DMS 273 (cell line): Measurements from ENCODE around the gene TMEM53.

Experiments used
- DNase-seq: peaks from one replicate; lab custom pipeline; 2025; ENCODE audit not compliant: unreplicated experiment; lab: John Stamatoyannopoulos, UW

The TMEM53 gene

DNA sequence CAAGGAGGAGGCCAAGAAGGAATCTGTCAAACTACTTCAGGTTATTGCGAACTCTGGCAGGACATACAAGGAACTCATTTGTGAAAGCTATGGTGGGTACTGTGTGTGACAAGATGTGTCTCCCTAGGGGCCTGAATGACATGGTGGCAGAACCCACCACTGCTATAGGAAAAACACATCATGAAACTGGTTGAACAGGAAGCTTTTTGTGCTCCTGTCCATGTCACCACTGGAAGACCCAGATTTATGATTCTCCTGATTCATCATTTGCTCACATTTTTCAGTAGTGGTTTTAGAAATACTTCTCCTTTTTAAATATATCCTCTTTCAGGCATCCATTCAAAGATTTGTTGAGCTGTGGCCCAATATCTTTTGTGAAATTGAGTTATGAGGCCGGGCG, 23.9 kb upstream of the TMEM53 start:
- no peak for DNase-seq

- no peak for DNase-seq
These were observed 22.6 kb upstream of the TMEM53 start for GRCh38 chr1:44696789-44697345.

GRCh38 chr1:44696101-44696500, 21.8 kb upstream of the TMEM53 start:
- no peak for DNase-seq

- no peak for DNase-seq
These were observed 21.4 kb upstream of the TMEM53 start for GRCh38 chr1:44695671-44696070.

DNA sequence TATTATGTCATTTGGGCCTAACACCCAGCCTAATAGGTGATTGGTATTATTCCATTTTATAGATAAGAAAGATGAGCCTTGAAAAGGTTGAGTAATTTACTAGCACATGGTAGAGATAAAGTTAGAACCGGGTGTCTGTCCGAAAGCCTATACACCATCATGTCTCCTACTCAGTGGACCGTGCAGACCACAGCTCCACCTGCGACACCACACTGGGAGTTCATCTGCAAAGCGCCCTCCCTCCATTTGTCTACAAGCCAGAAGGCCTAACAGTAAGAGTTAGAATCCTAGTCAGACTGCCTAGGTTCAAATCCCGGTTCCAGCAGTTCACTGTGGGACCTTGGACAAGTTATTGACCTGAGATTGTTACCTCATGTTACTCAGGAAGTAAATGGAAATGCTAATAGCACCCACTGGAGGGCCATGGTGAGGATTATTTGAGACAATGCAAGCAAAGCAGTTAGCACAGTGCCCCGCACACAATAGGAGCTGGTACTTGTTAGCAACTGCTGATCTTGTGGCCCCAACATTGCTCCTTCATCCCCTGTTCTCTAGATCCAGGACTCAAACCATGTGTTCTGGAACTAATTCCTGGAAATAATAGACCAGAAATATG, 20.7 kb upstream of the TMEM53 start:
- DNase-seq = no peak

GRCh38 chr1:44693900-44694299, 19.6 kb upstream of the TMEM53 start:
- no peak for DNase-seq

GRCh38 chr1:44693159-44693558, 18.9 kb upstream of the TMEM53 start:
- DNase-seq = no peak

GRCh38 chr1:44689447-44689765, 15.1 kb upstream of the TMEM53 start:
- DNase-seq = no peak

GRCh38 chr1:44688760-44689446, 14.6 kb upstream of the TMEM53 start:
- DNase-seq = no peak

GRCh38 chr1:44685881-44686280, 11.6 kb upstream of the TMEM53 start:
- no peak for DNase-seq

DNA sequence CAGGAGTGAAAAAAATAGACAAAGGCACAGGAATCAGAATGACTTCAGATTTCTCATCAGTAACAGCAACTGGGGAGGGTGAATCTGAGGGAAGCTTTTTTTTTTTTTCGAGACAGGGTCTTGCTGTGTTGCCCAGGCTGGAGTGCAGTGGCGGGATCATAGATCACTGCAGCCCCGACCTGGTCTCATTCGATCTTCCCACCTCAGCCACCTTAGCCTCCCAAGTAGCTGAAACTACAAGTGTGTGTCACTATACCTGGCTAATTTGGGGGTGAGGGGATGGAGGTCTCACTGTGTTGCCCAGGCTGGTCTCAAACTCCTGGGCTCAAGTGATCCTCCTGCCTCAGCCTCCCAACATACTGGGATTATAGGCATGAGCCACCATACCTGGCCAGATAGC, 10.9 kb upstream of the TMEM53 start:
- DNase-seq = no peak

DNA sequence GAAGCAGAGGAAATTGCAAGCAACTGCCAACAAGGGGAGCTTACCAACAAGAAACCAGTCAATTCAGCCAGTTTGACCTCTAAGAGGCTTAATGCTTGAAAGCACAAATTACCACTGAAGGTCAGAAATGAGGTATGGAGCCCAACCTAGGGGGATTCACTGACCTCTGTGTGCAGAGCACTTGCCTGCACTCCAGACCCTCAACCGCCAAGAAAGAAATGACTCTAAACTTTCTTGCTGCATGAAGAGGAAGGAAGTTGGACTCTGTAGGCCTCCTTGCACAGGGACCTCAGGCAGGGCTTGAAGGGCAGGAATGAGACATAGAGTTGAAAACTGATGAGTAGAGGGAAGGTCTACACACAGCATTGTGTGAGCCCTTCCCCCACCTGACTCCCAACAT, 10.2 kb upstream of the TMEM53 start:
- DNase-seq = no peak

GRCh38 chr1:44682883-44683265, 8.6 kb upstream of the TMEM53 start:
- no peak for DNase-seq

GRCh38 chr1:44681905-44682882, 7.9 kb upstream of the TMEM53 start:
- no peak for DNase-seq

- DNase-seq = no peak
These were observed 5.2 kb upstream of the TMEM53 start for GRCh38 chr1:44679468-44679867.

DNA sequence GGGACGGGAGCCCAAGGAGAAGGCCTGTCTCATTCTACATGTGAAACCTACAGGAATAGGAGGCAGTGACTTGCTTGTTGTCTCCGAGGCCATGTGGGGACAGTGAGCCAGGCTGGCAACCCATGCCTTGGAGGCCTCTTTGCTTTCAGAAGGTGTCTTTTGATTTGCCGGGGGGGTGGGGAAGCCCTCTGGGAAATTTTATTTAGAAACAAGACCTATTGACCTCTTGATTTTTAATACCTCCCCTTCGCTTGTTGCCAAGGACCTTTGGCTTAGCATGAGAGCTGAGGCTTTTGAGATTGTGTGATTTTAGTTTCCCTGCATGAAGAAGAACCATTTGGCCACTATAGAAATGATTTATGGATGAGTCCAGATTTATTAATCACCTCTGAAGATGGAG, 4.3 kb upstream of the TMEM53 start:
- no peak for DNase-seq

- no peak for DNase-seq
These were observed 3.8 kb upstream of the TMEM53 start for GRCh38 chr1:44678120-44678519.

DNA sequence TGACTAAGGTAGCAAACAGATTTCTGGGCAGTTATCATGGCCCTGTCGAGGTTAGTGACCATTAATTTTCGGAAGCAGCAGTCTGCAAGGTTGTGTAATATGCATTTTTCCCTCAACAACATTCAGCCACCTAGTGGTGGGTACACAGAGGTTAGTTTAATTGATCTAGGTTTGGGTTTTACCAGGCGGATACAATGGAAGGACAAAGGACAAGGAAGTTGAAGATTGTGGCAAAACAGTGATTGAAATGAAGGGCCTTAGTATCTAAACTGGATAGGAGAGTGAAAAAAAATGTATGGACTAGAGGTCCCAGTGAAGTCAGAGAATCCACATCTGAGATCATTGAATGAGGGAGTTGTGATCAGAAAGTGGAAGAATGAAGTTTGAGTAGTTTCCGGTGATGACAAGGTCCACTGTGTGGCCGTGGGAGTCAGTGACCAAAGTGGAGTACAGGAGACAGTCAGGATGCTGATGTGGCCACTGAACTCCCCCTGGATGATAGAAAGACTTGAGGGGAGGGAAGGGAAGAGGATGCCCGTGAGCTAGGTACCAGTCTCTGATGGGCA, 3.0 kb upstream of the TMEM53 start:
- DNase-seq = peak; percentile 65

GRCh38 chr1:44676484-44677200, 2.4 kb upstream of the TMEM53 start:
- no peak for DNase-seq

GRCh38 chr1:44675186-44675585, 905 bp upstream of the TMEM53 start:
- DNase-seq = no peak

DNA sequence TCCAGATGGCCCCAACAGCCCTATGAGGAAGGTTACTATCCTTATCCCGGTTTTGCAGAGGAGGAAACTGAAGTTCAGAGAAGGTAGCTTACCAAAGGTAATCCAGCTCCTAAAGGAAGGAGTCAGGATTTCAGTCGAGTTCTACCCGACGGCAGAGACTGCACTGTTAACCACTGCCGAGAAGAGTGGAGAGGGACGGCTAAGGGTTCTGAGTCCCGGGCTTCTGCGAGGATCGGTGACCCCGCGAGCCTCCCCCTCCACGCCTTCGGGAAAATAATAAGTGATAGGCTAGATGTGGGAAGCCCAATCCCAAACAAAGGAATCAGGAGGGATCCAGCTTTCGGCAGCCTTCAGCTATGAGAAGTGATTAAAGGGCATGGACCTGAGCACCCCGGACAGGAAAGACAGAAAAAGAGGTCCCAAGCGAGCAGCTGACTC, 587 bp downstream of the TMEM53 start:
- peak; percentile 71 for DNase-seq
